Measurements from ENCODE around the gene FOXO3. TPM values are rescaled to one million over a fixed set of nuclear protein-coding genes. Genes with fewer than 3 reads are reported as not detected.
"Not testable (repeated sequence)": the region's sequence is repeated elsewhere in the genome, so short reads cannot be mapped to it uniquely, and the experiment has no call there.

Gene FOXO3
- total RNA-seq, 1 donor from 2014 or later, result 41.4 TPM

- no peaks in the 10 kb centered on the region for H3K36me3 ChIP-seq (ENCODE audit: control insufficient read depth, insufficient read depth, low read length)
- TF ChIP-seq CTCF (IDR thresholded peaks at IDR 0.05; ENCODE audit: insufficient read depth, low read length, poor library complexity, severe bottlenecking), result no peak
- H3K27me3 ChIP-seq (ENCODE audit: control insufficient read depth, insufficient read depth, low read length), result no peaks in the 10 kb centered on the region
- no peak overlapping the region for H3K4me3 ChIP-seq (ENCODE audit: low read depth, low read length)
- DNase-seq (ENCODE audit: low read depth), result no peak
Measured at GRCh38 chr6:108658174-108658573, 97.5 kb downstream of the FOXO3 start.

GRCh38 chr6:108658785-108659184, 98.1 kb downstream of the FOXO3 start:
- H3K27me3 ChIP-seq (ENCODE audit: control insufficient read depth, insufficient read depth, low read length); H3K4me3 ChIP-seq (ENCODE audit: low read depth, low read length); H3K36me3 ChIP-seq (ENCODE audit: control insufficient read depth, insufficient read depth, low read length); DNase-seq (ENCODE audit: low read depth): not testable (repeated sequence)

GRCh38 chr6:108660251-108660650, 99.5 kb downstream of the FOXO3 start:
- H3K27me3 ChIP-seq (ENCODE audit: control insufficient read depth, insufficient read depth, low read length), result no peaks in the 10 kb centered on the region
- no peak for DNase-seq (ENCODE audit: low read depth)
- H3K36me3 ChIP-seq (ENCODE audit: control insufficient read depth, insufficient read depth, low read length), result no peaks in the 10 kb centered on the region
- no peak for TF ChIP-seq CTCF (IDR thresholded peaks at IDR 0.05; ENCODE audit: insufficient read depth, low read length, poor library complexity, severe bottlenecking)
- H3K4me3 ChIP-seq (ENCODE audit: low read depth, low read length), result no peak overlapping the region

GRCh38 chr6:108661430-108661829, 100.7 kb downstream of the FOXO3 start:
- no peak for TF ChIP-seq CTCF (IDR thresholded peaks at IDR 0.05; ENCODE audit: insufficient read depth, low read length, poor library complexity, severe bottlenecking)
- no peak for DNase-seq (ENCODE audit: low read depth)
- no peaks in the 10 kb centered on the region for H3K27me3 ChIP-seq (ENCODE audit: control insufficient read depth, insufficient read depth, low read length)
- H3K36me3 ChIP-seq (ENCODE audit: control insufficient read depth, insufficient read depth, low read length), result no peaks in the 10 kb centered on the region
- no peak overlapping the region for H3K4me3 ChIP-seq (ENCODE audit: low read depth, low read length)

- DNase-seq (ENCODE audit: low read depth), result no peak
- H3K27me3 ChIP-seq (ENCODE audit: control insufficient read depth, insufficient read depth, low read length), result no peaks in the 10 kb centered on the region
- no peaks in the 10 kb centered on the region for H3K36me3 ChIP-seq (ENCODE audit: control insufficient read depth, insufficient read depth, low read length)
- no peak for TF ChIP-seq CTCF (IDR thresholded peaks at IDR 0.05; ENCODE audit: insufficient read depth, low read length, poor library complexity, severe bottlenecking)
- no peak overlapping the region for H3K4me3 ChIP-seq (ENCODE audit: low read depth, low read length)
Measured at GRCh38 chr6:108661982-108662381, 101.3 kb downstream of the FOXO3 start.

- DNase-seq (ENCODE audit: low read depth), result no peak
- no peak overlapping the region for H3K4me3 ChIP-seq (ENCODE audit: low read depth, low read length)
- H3K27me3 ChIP-seq (ENCODE audit: control insufficient read depth, insufficient read depth, low read length), result no peaks in the 10 kb centered on the region
- TF ChIP-seq CTCF (IDR thresholded peaks at IDR 0.05; ENCODE audit: insufficient read depth, low read length, poor library complexity, severe bottlenecking), result no peak
- no peaks in the 10 kb centered on the region for H3K36me3 ChIP-seq (ENCODE audit: control insufficient read depth, insufficient read depth, low read length)
Measured at GRCh38 chr6:108662702-108663101, 102.0 kb downstream of the FOXO3 start.

- not testable (repeated sequence) for DNase-seq (ENCODE audit: low read depth); H3K36me3 ChIP-seq (ENCODE audit: control insufficient read depth, insufficient read depth, low read length); H3K4me3 ChIP-seq (ENCODE audit: low read depth, low read length); H3K27me3 ChIP-seq (ENCODE audit: control insufficient read depth, insufficient read depth, low read length)
Measured at GRCh38 chr6:108663494-108664064, 102.9 kb downstream of the FOXO3 start.
